HepG2 (cell line): ENCODE measurements around the gene ANKRD65. TPM values are rescaled to one million over a fixed set of nuclear protein-coding genes. Genes with fewer than 3 reads are reported as not detected.

ENCODE experiments used
- BHLHE40 ChIP-seq: IDR thresholded peaks from 2 replicates; pipeline ENCODE4 v1.6.1; 2011; ENCODE audit warnings: low read length, improper control_type of control experiment
- CBX1 ChIP-seq: IDR thresholded peaks from one replicate; pipeline ENCODE4 v1.6.1; 2016; ENCODE audit warnings: antibody characterized with exemption, low read depth
- CEBPZ ChIP-seq: IDR thresholded peaks from 2 replicates; pipeline ENCODE4 v1.6.1; 2012; ENCODE audit warnings: low read length, improper control_type of control experiment
- DR1 ChIP-seq: sonication (generic); formaldehyde crosslinking; IDR thresholded peaks from 2 replicates; pipeline ENCODE4 v1.8.0; 2021; ENCODE audit warnings: mild to moderate bottlenecking, missing genetic modification reagents, inconsistent platforms
- GABPA ChIP-seq, 2 experiments: IDR thresholded peaks; 2 replicates each; pipeline ENCODE4 v1.6.1; 2011 to 2016; ENCODE audit warnings: low read depth in 2 of 2, low read length in 1 of 2, missing biosample characterization in 1 of 2, missing genetic modification characterization in 1 of 2
- HDAC1 ChIP-seq: sonication (generic); formaldehyde crosslinking; IDR thresholded peaks from 2 replicates; pipeline ENCODE4 v1.5.1; 2020; ENCODE audit warnings: mild to moderate bottlenecking, missing genetic modification reagents
- IRX3 ChIP-seq: sonication (generic); formaldehyde crosslinking; IDR thresholded peaks from 2 replicates; pipeline ENCODE4 v1.8.1; 2023; ENCODE audit warnings: mild to moderate bottlenecking, low read depth, missing genetic modification reagents, borderline replicate concordance
- ISX ChIP-seq: sonication (generic); formaldehyde crosslinking; conservative IDR thresholded peaks from 2 replicates; pipeline ENCODE4 v1.5.0; 2020; ENCODE audit warnings: missing genetic modification reagents
- MEIS2 ChIP-seq: sonication (generic); formaldehyde crosslinking; IDR thresholded peaks from 2 replicates; pipeline ENCODE4 v1.9.0; 2021; ENCODE audit warnings: mild to moderate bottlenecking, missing genetic modification reagents
- MNT ChIP-seq: fragments of 450-650 bp; IDR thresholded peaks from 2 replicates; pipeline ENCODE4 v1.6.1; 2016
- NFE2 ChIP-seq: sonication (generic); formaldehyde crosslinking; IDR thresholded peaks from 2 replicates; pipeline ENCODE4 v1.4.0; 2020; ENCODE audit warnings: missing genetic modification reagents
- PAX8 ChIP-seq: sonication (generic); formaldehyde crosslinking; IDR thresholded peaks from 2 replicates; pipeline ENCODE4 v1.8.0; 2022; ENCODE audit warnings: mild to moderate bottlenecking, missing genetic modification reagents, borderline replicate concordance
- POLR2AphosphoS2 ChIP-seq: IDR thresholded peaks from 2 replicates; pipeline ENCODE4 v1.6.1; 2011; ENCODE audit warnings: low read depth, low read length, improper control_type of control experiment
- RELA ChIP-seq: sonication (generic); formaldehyde crosslinking; IDR thresholded peaks from 2 replicates; pipeline ENCODE4 v1.4.0; 2020; ENCODE audit warnings: missing genetic modification reagents
- SMYD3 ChIP-seq: sonication (generic); formaldehyde crosslinking; IDR thresholded peaks from 2 replicates; pipeline ENCODE4 v1.8.1; 2023; ENCODE audit warnings: mild to moderate bottlenecking, missing genetic modification reagents
- TFDP1 ChIP-seq: IDR thresholded peaks from 2 replicates; pipeline ENCODE4 v1.6.1; 2016; ENCODE audit warnings: missing compliant biosample characterization, missing genetic modification reagents, borderline replicate concordance
- TSC22D2 ChIP-seq: sonication (generic); formaldehyde crosslinking; IDR thresholded peaks from 2 replicates; pipeline ENCODE4 v1.5.1; 2020; ENCODE audit warnings: missing genetic modification reagents, mild to moderate bottlenecking, borderline replicate concordance
- ZNF326 ChIP-seq: sonication (generic); formaldehyde crosslinking; IDR thresholded peaks from 2 replicates; pipeline ENCODE4 v1.4.0; 2020; ENCODE audit warnings: missing genetic modification reagents, borderline replicate concordance
- ZNF335 ChIP-seq: sonication (generic); formaldehyde crosslinking; IDR thresholded peaks from 2 replicates; pipeline ENCODE4 v1.4.0; 2020; ENCODE audit warnings: missing genetic modification reagents
- ZNF501 ChIP-seq: sonication (generic); formaldehyde crosslinking; IDR thresholded peaks from 2 replicates; pipeline ENCODE4 v1.5.1; 2020; ENCODE audit warnings: mild to moderate bottlenecking, moderate library complexity, missing genetic modification reagents
- ZNF710 ChIP-seq: sonication (generic); formaldehyde crosslinking; IDR thresholded peaks from 2 replicates; pipeline ENCODE4 v1.5.0; 2020; ENCODE audit warnings: mild to moderate bottlenecking, missing genetic modification reagents, borderline replicate concordance
- ZNF766 ChIP-seq: sonication (generic); formaldehyde crosslinking; IDR thresholded peaks from 2 replicates; pipeline ENCODE4 v1.5.0; 2020; ENCODE audit warnings: missing genetic modification reagents, borderline replicate concordance
- polyA plus RNA-seq, 8 experiments: library from polyadenylated mRNA; depleted of rRNA in 3 of 8; stranded (reverse) in 7 of 8; unstranded in 1 of 8; fragments of >200 nt; fragmentation: Illumina TruSeq in 4 of 8; extraction: Trizol in 4 of 8; gene quantifications; 2 replicates each; pipeline versions ENCODE4 v1.2.1 to v1.2.3, GENCODE V29; 2011 to 2016; ENCODE audit warnings: low read depth in 4 of 8, missing spikeins in 1 of 8, mixed read lengths in 1 of 8; ENCODE audit not compliant: insufficient read depth in 1 of 8
- total RNA-seq, 5 experiments: library from RNA; depleted of rRNA; stranded (reverse); fragments of >200 nt; fragmentation: Illumina TruSeq; extraction: Trizol; gene quantifications; 2 replicates each; pipeline ENCODE4 v1.2.3, GENCODE V29; 2016; ENCODE audit warnings: low read depth in 1 of 5

Gene ANKRD65
- total and polyA plus RNA-seq, 2 of the 13 experiments (the other 11 are each of a cell fraction or from before 2014, with no cell fraction given), result 12.1 to 30.1 TPM

GRCh38 chr1:1374929-1375662, 46.0 kb downstream of the ANKRD65 start, which contains the start of gene AURKAIP1 (continued):
- TF ChIP-seq ZNF710 (CRISPR knock-in tag), result peak; percentile 82; the same call in 1 of the 2 replicates
- TF ChIP-seq NFE2, result no peak
- TF ChIP-seq GABPA (IDR thresholded peaks at IDR 0.05; ENCODE audit: low read depth, low read length), result peak; percentile 88
- TF ChIP-seq GABPA (CRISPR knock-in tag; IDR thresholded peaks at IDR 0.05; ENCODE audit: low read depth), result peak; percentile 93
- TF ChIP-seq HDAC1 (CRISPR knock-in tag), result peak; percentile 99
- TF ChIP-seq TSC22D2 (CRISPR knock-in tag), result peak; percentile 94; the same call in 1 of the 2 replicates
- peak; percentile 90 for TF ChIP-seq DR1 (CRISPR knock-in tag)
- no peak; the same call in 1 of the 2 replicates for TF ChIP-seq ZNF326
- TF ChIP-seq PAX8 (CRISPR knock-in tag), result no peak
- peak; percentile 36; the same call in 1 of the 2 replicates for TF ChIP-seq ZNF766 (CRISPR knock-in tag)
- TF ChIP-seq ISX (CRISPR knock-in tag), result no peak
- TF ChIP-seq SMYD3 (CRISPR knock-in tag), result no peak
- peak; percentile 41 for TF ChIP-seq MNT
- TF ChIP-seq IRX3 (CRISPR knock-in tag), result peak; percentile 66; the same call in 1 of the 2 replicates
- no peak; the same call in 1 of the 2 replicates for TF ChIP-seq MEIS2
- TF ChIP-seq ZNF335 (CRISPR knock-in tag), result peak; percentile 84; the same call in 1 of the 2 replicates
- TF ChIP-seq ZNF501, result peak; percentile 98
- TF ChIP-seq POLR2AphosphoS2, result no peak
- TF ChIP-seq TFDP1, result peak; percentile 85
- no peak for TF ChIP-seq RELA
- no peak for TF ChIP-seq CEBPZ
- TF ChIP-seq CBX1, result peak; percentile 50
- TF ChIP-seq BHLHE40, result peak; percentile 37; the same call in 1 of the 2 replicates
